GM12878 (cell line): ENCODE measurements around the gene IQCC. TPM values are rescaled to one million over a fixed set of nuclear protein-coding genes. Genes with fewer than 3 reads are reported as not detected.

ENCODE experiments used
- ATAC-seq: fragments of 200-7000 bp; cut with Tn5 transposase; 3 replicates; pipeline ENCODE4 v1.9.1; 2020; ENCODE audit warnings: mild to moderate bottlenecking, moderate library complexity
- BruUV-seq: library from RNA; stranded (reverse); fragments of 400-500 nt; replicated peaks from 2 replicates; lab custom pipeline; 2021; lab: Mats Ljungman, UMichigan
- CTCF ChIA-PET: fragments of 300-600 bp; sonication (Branson Sonifier 250); formaldehyde crosslinking; extraction: SDS; loops from one replicate; lab custom pipeline; 2021; ENCODE audit warnings: inconsistent platforms; lab: Yijun Ruan, JAX
- POLR2A ChIA-PET: fragments of 350-600 bp; formaldehyde crosslinking; extraction: SDS; loops from one replicate; lab custom pipeline; 2021; ENCODE audit warnings: inconsistent platforms; lab: Charles Lee
- RAD21 ChIA-PET: fragments of 300-600 bp; sonication (Branson Sonifier 250); formaldehyde crosslinking; loops from one replicate; lab custom pipeline; 2023; ENCODE audit warnings: antibody characterized with exemption; ENCODE audit not compliant: unreplicated experiment; lab: Charles Lee
- SMC1A ChIA-PET: fragments of 300-600 bp; sonication (Branson Sonifier 250); formaldehyde crosslinking; loops from one replicate; lab custom pipeline; 2023; ENCODE audit not compliant: unreplicated experiment, uncharacterized antibody; lab: Charles Lee
- DNase-seq: peaks from one replicate; pipeline ENCODE4 v3.0.0-alpha.2; 2011; ENCODE audit warnings: low read depth, low spot score
- FAIRE-seq: peaks from 3 replicates; lab custom pipeline; 2011; peaks lifted over from hg19 to GRCh38; lab: Jason Lieb, UNC
- H2AFZ ChIP-seq: 2 replicates; pipeline ENCODE4 v1.6.0; 2011; ENCODE audit warnings: low read depth, low read length, control low read depth; ENCODE audit not compliant: control insufficient read depth
- H3K27ac ChIP-seq: 2 replicates; pipeline ENCODE4 v1.5.1; 2011; ENCODE audit warnings: control low read depth; ENCODE audit not compliant: control insufficient read depth, insufficient read depth
- H3K27me3 ChIP-seq, 2 experiments: replicated peaks in 1 of 2; 2 replicates each; pipeline versions ENCODE4 v1.6.0 to v1.6.1; 2011; ENCODE audit warnings: low read length in 1 of 2; ENCODE audit not compliant: control insufficient read depth in 2 of 2, insufficient read depth in 2 of 2
- H3K36me3 ChIP-seq, 2 experiments: 2 replicates each; pipeline ENCODE4 v1.5.1; 2011; ENCODE audit warnings: low read length in 1 of 2; ENCODE audit not compliant: control insufficient read depth in 2 of 2, insufficient read depth in 2 of 2
- H3K4me1 ChIP-seq: 2 replicates; pipeline ENCODE4 v1.6.1; 2011; ENCODE audit warnings: mild to moderate bottlenecking, low read length, moderate library complexity, mixed read lengths; ENCODE audit not compliant: control insufficient read depth, insufficient read depth
- H3K4me2 ChIP-seq: 2 replicates; pipeline ENCODE4 v1.6.0; 2011; ENCODE audit warnings: control low read depth; ENCODE audit not compliant: control insufficient read depth, insufficient read depth
- H3K4me3 ChIP-seq: fragments of 200-600 bp; sonication (generic); 2 replicates; pipeline ENCODE4 v1.5.1; 2016
- H3K79me2 ChIP-seq: 2 replicates; pipeline ENCODE4 v1.6.0; 2011; ENCODE audit warnings: low read length; ENCODE audit not compliant: control insufficient read depth, insufficient read depth
- H3K9ac ChIP-seq: 2 replicates; pipeline ENCODE4 v1.8.0; 2011; ENCODE audit warnings: low read length, control low read depth, mixed read lengths; ENCODE audit not compliant: control insufficient read depth, insufficient read depth
- H3K9me3 ChIP-seq: replicated peaks from 3 replicates; pipeline ENCODE4 v1.5.1; 2011; ENCODE audit warnings: mild to moderate bottlenecking, low read length; ENCODE audit not compliant: control insufficient read depth, insufficient read depth
- H4K20me1 ChIP-seq: 2 replicates; pipeline ENCODE4 v1.6.0; 2011; ENCODE audit not compliant: control insufficient read depth, insufficient read depth
- HDAC2 ChIP-seq: fragments of 200-600 bp; sonication (generic); IDR thresholded peaks from 2 replicates; pipeline ENCODE4 v1.6.1; 2017
- MTA3 ChIP-seq: IDR thresholded peaks from 2 replicates; pipeline ENCODE4 v1.6.1; 2012; ENCODE audit warnings: low read length, inconsistent platforms, borderline replicate concordance
- PML ChIP-seq: IDR thresholded peaks from 2 replicates; pipeline ENCODE4 v1.6.1; 2012; ENCODE audit warnings: low read length, inconsistent platforms
- RBBP5 ChIP-seq: fragments of 200-600 bp; sonication (generic); conservative IDR thresholded peaks from 2 replicates; pipeline ENCODE4 v1.6.1; 2016
- WGBS: methylation state at CpG from one replicate; pipeline ENCODE4 v1.1.6; 2016; ENCODE audit warnings: low lambda C conversion rate; ENCODE audit not compliant: insufficient replicate concordance, insufficient coverage; ENCODE audit errors: missing lambda C conversion rate; 5-methylcytosine and 5-hydroxymethylcytosine counted together
- in situ Hi-C: fragments of 300-500 bp; cut with MboI; formaldehyde crosslinking; loops from 9 replicates; pipeline ENCODE4 v1.14.3; 2018; ENCODE audit warnings: mixed read lengths
- intact Hi-C: fragments of 100-400 bp; cut with micrococcal nuclease; formaldehyde crosslinking; loops from one replicate; pipeline ENCODE4 v1.14.2; 2022; ENCODE audit not compliant: unreplicated experiment
- polyA plus RNA-seq, 11 experiments: library from polyadenylated mRNA; depleted of rRNA in 4 of 11; unstranded in 6 of 11; stranded (reverse) in 5 of 11; fragments of >200 nt; fragmentation: Nextera tagmentation in 4 of 11; fragmentation: Illumina TruSeq in 1 of 11; extraction: Ambion mirVana in 4 of 11; extraction: Trizol in 1 of 11; gene quantifications; 1 replicate in 1 of 11; 2 replicates in 10 of 11; pipeline versions ENCODE4 v1.2.1 to v1.2.3, GENCODE V29; 2011 to 2016; ENCODE audit warnings: inconsistent platforms in 2 of 11, missing spikeins in 2 of 11, low read depth in 1 of 11
- total RNA-seq, 4 experiments: library from RNA; depleted of rRNA in 3 of 4; stranded (reverse); fragments of >200 nt in 3 of 4; fragmentation: Illumina TruSeq in 1 of 4; extraction: Trizol in 1 of 4; gene quantifications; 2 replicates each; pipeline versions ENCODE4 v1.2.1 to v1.2.3, GENCODE V29; 2013 to 2021
- TF ChIP-seq, protein P1 (sequence below): fragments of 150-350 bp; IDR thresholded peaks from 2 replicates; pipeline ENCODE4 v1.6.1; 2016; ENCODE audit warnings: low read depth, low read length
- TF ChIP-seq, protein P2 (sequence below): fragments of 450-650 bp; IDR thresholded peaks from 2 replicates; pipeline ENCODE4 v1.6.1; 2017; ENCODE audit warnings: antibody characterized with exemption, mild to moderate bottlenecking, moderate library complexity

IQCC gene
- total and polyA plus RNA-seq, 10 of the 15 experiments (the other 5 are each of a cell fraction or from before 2014, with no cell fraction given): 2.1 to 6.8 (median 4.9) TPM

DNA sequence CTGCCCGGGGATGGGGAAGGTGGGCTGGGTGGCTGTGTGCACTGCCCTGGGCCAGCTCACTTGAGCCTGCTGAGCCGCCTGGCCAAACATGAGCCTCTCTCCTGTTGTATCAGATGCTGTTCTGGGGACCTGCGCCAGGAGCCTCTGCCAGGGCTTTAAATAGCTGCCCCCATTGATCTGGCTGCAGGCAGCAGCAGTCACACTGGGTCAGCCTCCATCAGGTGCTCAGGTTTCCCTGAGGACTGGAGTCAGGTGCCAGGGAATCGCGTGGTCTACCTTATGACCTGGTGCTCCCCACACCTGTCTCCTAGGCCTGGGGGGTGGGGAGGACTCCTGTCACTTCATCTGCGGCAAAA is 5.8 kb upstream of the IQCC start:
- SMC1A ChIA-PET: interaction anchor here (1.0 to 2.4 kb wide), 4 partner anchors 11 to 92 kb away, joined by 3 to 26 read pairs (median 5); partner anchors contain the start of genes KPNA6 and TXLNA
- Histone ChIP-seq H3K27ac (peak overlapping the region; percentile 89), H3K4me3 (peak overlapping the region; percentile 90; the same call in 1 of the 2 replicates), H3K27me3 (no peaks in the 10 kb centered on the region), H2AFZ (no peak overlapping the region), H4K20me1 (no peaks in the 10 kb centered on the region), H3K79me2 (peaks cover 19% of the 10 kb centered on the region), H3K9me3 (no peaks in the 10 kb centered on the region), H3K9ac (no peak overlapping the region), H3K4me2 (peak overlapping the region; percentile 88), H3K4me1 (peaks cover 21% of the 10 kb centered on the region), H3K36me3 (peaks cover 21 to 22% of the 10 kb centered on the region in 2 experiments)
- CTCF ChIA-PET: interaction anchor here (1.3 to 3.7 kb wide), 4 partner anchors 16 to 117 kb away, joined by 3 to 27 read pairs (median 7); no protein-coding TSS in a partner anchor
- FAIRE-seq: no peak
- no peak for ATAC-seq
- intact Hi-C loops (loop anchor here (2.0 to 5.0 kb wide), 3 partner anchors 19 to 213 kb away; no protein-coding TSS in a partner anchor), in situ Hi-C loops (no loop called here)
- POLR2A ChIA-PET: interaction anchor here (0.7 to 2.8 kb wide), 9 partner anchors 11 to 195 kb away, joined by 3 to 25 read pairs (median 8); partner anchors contain the start of genes HDAC1, KPNA6 and TXLNA
- BruUV-seq: TSS peak; percentile 31
- 92% methylated on average over 6 of the region's 6 CpGs for WGBS
- TF ChIP-seq, protein P1, sequence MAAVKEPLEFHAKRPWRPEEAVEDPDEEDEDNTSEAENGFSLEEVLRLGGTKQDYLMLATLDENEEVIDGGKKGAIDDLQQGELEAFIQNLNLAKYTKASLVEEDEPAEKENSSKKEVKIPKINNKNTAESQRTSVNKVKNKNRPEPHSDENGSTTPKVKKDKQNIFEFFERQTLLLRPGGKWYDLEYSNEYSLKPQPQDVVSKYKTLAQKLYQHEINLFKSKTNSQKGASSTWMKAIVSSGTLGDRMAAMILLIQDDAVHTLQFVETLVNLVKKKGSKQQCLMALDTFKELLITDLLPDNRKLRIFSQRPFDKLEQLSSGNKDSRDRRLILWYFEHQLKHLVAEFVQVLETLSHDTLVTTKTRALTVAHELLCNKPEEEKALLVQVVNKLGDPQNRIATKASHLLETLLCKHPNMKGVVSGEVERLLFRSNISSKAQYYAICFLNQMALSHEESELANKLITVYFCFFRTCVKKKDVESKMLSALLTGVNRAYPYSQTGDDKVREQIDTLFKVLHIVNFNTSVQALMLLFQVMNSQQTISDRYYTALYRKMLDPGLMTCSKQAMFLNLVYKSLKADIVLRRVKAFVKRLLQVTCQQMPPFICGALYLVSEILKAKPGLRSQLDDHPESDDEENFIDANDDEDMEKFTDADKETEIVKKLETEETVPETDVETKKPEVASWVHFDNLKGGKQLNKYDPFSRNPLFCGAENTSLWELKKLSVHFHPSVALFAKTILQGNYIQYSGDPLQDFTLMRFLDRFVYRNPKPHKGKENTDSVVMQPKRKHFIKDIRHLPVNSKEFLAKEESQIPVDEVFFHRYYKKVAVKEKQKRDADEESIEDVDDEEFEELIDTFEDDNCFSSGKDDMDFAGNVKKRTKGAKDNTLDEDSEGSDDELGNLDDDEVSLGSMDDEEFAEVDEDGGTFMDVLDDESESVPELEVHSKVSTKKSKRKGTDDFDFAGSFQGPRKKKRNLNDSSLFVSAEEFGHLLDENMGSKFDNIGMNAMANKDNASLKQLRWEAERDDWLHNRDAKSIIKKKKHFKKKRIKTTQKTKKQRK: no peak
- TF ChIP-seq PML (no peak), MTA3 (no peak), RBBP5 (no peak), HDAC2 (no peak)
- TF ChIP-seq, protein P2, sequence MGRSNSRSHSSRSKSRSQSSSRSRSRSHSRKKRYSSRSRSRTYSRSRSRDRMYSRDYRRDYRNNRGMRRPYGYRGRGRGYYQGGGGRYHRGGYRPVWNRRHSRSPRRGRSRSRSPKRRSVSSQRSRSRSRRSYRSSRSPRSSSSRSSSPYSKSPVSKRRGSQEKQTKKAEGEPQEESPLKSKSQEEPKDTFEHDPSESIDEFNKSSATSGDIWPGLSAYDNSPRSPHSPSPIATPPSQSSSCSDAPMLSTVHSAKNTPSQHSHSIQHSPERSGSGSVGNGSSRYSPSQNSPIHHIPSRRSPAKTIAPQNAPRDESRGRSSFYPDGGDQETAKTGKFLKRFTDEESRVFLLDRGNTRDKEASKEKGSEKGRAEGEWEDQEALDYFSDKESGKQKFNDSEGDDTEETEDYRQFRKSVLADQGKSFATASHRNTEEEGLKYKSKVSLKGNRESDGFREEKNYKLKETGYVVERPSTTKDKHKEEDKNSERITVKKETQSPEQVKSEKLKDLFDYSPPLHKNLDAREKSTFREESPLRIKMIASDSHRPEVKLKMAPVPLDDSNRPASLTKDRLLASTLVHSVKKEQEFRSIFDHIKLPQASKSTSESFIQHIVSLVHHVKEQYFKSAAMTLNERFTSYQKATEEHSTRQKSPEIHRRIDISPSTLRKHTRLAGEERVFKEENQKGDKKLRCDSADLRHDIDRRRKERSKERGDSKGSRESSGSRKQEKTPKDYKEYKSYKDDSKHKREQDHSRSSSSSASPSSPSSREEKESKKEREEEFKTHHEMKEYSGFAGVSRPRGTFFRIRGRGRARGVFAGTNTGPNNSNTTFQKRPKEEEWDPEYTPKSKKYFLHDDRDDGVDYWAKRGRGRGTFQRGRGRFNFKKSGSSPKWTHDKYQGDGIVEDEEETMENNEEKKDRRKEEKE: no peak
- no peak for DNase-seq
- RAD21 ChIA-PET: interaction anchor here (1.0 to 4.2 kb wide), 3 partner anchors 11 to 127 kb away, joined by 3 to 22 read pairs (median 7); partner anchors contain the start of genes TMEM39B and TXLNA
